Kidney tubule cell (primary cell): ENCODE data around the gene RPEL1.
"Not testable (repeated sequence)": the region's sequence is repeated elsewhere in the genome, so short reads cannot be mapped to it uniquely, and the experiment has no call there.

Experiments
- DNase-seq: peaks from one replicate; pipeline ENCODE4 v3.0.0-alpha.2; 2018; ENCODE audit warnings: low spot score

RPEL1 gene

DNA sequence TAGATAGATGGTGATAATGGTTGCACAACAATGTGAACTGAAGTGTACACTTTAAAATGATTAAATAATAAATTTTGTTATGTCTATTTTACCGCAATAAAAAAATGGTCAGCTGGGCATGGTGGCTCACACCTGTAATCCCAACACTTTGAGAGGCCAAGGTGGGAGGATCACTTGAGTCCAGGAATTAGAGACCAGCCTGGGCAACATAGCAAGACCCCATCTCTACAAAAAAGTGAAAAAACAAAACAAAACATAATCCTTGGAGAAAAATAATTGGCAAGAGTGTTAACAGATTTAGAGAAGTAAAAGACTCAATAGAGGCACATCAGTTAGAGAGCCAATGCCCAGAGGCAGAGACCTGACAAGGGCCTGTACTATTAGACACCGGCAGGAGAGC, 9.9 kb upstream of the RPEL1 start:
- no peak for DNase-seq

DNA sequence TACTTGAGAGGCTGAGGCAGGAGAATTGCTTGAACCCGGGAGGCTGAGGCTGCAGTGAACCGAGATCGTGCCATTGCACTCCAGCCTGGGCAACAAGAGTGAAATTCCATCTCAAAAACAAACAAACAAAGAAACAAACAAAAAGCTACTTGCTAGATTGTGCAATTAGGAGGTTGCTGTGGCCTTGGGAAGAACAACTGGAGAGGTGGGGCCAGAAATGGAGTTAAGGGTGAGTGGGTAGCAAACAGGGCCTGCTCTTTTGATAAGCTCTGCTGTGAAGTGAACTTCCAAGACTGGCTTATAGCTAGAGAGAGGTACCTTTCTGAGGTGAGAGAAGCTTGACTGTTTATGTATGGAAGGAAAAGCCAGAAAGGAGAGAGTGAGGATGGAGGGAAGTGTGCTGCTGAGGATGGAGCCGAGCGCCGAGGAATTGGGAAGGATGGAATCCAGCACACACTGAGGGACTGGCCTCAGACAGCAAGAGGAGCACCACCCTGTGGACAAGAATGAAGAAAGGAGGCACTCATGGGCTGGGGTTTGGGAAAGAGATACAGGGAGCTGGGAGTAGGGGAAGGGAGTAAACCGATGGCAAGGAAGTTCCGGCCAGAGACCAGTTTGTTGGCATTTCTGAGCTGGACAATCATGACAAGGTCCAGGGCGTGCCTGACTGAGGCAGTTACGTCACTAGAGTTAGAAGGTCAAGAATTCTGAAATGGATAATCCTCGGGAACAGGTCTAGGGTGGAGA, 7.0 kb upstream of the RPEL1 start:
- peak; percentile 76 for DNase-seq

DNA sequence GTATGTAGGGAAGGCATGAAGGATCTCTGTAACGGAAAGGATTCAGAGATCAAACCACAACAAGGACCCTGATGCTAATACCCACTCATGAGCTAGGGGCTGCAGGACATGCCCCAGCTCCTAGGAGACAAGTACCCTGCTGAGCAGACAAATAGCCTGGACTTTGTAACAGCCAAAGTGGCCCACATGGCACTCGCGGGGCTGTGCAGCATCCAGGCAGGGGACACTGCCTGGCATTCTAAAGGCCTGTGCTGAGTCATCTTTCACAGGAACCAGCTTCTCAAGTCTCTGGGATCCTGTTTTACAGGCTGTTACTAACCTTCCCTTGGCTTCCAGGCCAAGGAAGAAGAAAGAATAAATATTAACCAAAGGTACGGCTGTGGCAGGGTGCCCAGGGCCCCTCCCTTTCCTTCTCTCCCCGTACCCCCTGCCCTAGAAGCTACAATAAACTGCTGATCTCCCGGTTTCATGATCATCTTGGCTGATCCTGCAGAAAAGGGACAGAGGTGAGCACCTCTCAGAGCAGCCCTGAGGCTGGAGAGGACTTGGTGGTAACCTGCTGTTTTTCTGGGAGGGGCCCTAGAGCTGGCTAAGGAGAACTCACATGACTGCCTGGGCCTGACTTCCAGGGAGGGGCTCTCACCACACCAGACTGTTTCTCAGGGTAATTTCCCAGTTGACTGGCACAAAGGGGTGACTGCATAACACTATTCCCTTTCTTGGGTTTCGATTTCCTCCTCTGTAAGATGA, 4.2 kb upstream of the RPEL1 start:
- DNase-seq: peak; percentile 97

DNA sequence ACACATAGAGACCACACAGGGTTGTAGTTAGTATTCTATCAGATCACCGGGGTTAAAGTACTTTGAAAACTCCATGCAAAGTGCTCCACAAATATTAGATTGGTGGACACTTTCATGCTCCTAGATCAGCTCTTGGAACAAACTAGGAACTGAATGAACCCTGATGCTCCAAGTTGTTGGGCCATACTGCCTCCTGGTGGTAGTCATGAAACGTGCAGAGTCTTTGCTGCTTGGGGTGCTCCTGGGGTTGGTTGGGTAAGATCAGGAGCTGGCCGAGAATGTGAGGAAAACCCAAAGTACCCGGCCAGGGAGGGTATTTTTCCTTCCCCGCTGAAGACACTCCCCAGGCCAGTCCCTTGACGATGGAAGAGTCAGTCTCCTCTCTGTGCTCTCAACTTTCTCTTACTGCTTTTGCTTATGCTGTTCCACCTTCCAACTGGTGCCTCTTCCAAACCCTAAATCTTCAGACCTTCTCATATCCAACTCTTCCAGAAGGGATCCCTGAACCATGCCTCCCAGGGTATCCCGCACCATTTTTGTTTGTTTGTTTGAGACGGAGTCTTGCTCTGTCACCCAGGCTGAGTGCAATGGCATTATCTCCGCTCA, 918 bp upstream of the RPEL1 start:
- DNase-seq: peak; percentile 81

DNA sequence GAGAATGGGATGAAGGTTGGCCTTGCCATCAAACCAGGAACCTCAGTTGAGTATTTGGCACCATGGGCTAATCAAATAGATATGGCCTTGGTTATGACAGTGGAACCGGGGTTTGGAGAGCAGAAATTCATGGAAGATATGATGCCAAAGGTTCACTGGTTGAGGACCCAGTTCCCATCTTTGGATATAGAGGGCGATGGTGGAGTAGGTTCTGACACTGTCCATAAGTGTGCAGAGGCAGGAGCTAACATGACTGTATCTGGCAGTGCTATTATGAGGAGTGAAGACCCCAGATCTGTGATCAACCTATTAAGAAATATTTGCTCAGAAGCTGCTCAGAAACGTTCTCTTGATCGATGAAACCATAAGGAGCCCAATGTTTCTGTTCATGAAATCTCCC, 637 bp downstream of the RPEL1 start:
- DNase-seq: no peak

DNA sequence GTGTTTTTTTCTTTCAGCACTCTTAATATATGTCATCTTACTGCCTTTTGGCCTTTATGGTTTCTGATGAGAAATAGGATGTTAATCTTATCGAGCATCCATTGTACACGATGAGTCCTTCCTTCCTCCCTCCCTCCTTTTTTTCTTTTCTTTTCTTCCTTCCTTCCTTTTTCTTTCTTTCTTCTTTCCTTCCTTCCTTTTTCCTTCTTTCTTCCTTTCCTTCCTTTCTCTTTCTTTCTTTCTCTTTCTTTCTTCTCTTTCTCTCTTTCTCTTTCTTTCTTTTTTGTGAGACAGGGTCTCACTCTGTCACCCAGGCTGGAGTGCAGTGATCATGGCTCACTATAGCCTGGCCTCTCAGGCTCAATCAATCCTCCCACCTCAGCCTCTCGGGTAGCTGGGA, 8.4 kb downstream of the RPEL1 start:
- no peak for DNase-seq

DNA sequence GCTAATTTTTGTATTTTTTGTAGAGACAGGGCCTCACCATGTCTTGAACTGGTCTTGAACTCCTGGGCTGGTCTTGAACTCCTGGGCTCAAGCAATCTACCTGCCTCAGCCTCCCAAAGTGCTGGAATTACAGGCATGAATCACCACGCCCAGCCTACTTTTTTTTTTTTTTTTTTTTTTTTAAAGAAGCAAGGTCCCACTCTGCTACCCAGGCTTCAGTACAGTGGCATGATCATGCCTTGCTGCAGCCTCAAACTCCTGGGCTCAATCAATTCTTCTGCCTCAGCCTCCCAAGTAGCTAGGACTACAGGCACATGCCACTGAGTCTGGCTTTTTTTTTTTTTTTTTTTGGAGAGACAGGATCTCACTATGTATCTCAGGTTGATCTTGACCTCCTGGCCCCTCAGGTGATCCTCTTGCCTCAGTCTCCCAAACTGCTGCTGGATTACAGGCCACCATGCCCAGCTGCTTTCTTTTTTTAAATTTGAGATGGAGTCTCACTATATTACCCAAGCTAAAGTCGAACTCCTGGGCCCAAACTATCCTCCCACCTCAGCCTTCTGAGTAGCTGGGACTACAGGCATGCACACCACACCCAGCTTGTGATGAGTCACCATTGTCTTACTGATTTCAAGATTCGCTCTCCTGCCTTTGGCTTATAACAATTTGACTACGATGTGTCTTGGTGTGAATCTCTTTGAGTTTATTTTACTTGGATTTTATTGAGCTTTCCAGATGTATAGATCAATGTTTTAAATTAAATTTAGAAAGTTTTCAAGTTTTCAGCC, 9.0 kb downstream of the RPEL1 start:
- peak; percentile 39 for DNase-seq

DNA sequence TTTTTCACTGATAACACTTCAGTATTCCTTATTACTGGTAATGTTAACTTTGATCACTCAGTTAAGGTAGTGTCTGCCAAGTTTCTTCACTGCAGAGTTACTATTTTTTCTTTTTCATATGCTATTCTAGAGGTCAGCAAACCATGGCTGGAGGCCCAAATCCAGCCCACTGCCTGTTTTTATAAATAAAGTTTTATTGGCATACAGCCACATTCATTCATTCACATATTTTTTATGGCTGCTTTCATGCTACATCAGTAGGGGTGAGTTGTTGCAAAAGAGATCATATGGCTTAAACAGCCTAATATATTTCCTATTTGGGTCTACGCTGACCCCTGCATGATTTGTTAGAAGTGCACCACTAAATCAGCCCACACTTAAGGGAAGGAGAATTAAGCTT, 10.9 kb downstream of the RPEL1 start:
- DNase-seq: no peak

DNA sequence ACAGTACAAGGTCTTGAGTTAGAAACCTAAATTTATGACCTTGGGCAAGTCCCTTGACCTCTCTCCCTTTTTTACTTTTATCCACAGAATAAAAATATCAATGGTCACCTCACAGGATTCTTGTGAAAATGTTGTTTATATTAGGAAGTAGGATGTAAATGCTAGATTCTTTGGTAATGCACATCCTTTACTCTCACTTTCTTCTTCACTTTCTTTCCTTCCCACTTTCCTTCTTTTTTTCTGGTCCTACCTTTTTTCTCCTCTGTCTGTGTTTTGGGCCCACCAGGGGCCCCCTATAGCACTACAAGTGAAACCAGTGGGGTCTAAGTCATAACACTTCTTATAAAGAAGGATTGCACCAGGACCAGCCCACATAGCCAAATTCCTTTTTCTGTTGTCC, 12.1 kb downstream of the RPEL1 start:
- no peak for DNase-seq

DNA sequence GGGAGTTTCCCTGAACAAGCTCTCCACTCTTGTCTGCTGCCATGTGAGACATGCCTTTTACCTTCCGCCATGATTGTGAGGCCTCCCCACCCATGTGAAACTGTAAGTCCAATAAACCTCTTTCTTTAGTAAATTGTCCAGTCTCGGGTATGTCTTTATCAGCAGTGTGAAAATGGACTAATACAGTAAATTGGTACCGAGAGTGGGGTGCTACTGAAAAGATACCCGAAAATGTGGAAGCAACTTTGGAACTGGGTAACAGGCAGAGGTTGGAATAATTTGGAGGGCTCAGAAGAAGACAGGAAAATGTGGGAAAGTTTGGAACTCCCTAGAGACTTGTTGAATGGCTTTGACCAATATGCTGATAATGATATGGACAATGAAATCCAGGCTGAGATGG, 13.2 kb downstream of the RPEL1 start:
- DNase-seq: not testable (repeated sequence)

DNA sequence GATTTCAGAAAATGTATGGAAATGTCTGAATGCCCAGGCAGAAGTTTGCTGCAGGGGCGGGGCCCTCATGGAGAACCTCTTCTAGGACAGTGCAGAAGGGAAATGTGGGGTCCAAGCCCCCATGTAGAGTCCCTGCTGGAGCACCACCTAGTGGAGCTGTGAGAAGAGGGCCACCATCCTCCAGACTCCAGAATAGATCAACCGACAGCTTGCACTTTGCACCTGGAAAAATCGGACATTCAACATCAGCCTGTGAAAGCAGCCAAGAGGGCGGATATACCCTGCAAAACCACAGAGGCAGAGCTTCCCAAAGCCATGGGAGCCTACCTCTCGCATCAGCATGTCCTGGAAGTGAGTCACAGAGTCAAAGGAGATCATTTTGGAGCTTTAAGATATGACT, 14.3 kb downstream of the RPEL1 start:
- no peak for DNase-seq

DNA sequence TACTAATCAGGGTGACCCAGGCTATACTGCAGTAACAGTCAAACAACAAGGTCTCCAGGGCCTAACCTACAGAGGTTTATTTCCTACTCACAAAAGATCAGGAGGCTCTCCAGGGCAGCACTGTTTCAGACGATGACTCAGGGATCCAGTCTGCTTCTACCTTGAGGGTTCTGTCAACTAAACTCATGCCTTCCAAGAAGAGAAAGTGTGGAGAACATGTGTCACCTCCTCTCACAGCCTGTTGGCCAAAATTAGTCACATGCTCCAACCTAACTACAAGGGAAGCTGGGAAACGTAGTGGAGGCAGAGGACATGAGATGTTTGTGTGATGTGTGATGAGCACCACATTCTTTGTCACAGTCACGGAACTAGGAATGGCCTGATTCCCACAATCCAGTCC, 16.5 kb downstream of the RPEL1 start:
- peak; percentile 72 for DNase-seq

DNA sequence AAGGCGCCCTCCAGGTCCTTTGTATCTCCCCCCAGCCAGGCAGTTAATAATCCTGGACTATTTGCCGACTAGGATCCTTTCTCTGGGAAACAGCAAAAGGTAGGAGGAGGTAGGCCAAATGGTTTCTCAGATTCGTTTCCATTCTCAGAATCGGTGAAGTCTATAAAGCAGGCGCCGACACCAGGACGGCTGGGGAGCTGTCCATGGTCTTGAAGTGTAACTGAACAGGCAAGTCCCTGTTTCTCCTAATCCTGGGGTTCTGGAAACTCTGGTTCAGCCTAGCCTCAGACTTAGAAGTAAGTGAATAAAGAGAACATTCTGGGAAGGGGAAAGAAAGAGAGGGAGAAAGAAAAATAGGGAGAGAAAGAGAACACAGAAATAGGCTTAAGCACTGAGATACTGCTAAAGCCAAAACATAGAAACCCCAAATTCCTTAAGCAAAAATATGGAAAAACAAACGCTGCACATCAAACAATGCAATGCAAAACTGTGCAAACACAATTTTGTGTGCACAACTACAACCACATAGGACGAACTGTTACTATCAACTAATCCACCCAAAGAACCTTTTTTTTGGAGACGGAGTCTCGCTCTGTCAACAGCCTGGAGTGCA, 20.1 kb downstream of the RPEL1 start:
- peak; percentile 60 for DNase-seq

DNA sequence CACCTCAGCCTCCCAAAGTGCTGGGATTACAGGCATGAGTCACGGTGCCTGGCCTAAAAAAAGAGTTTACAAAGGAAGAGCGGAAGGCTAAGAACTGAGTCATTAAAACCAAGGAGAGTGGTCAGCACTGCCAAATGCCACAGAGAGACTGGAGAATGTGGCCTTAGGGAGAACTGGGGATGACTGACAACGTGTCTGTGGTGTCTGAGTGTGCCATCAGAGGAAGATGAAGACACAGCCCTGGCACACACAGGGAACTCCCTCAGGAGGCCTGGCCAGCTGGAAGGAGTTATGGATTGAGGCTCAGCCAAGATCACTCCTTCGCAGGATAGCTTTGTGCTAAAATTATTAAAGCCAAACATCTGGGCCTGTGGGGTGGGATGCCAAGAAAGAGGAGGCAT, 27.4 kb downstream of the RPEL1 start:
- DNase-seq: peak; percentile 98

DNA sequence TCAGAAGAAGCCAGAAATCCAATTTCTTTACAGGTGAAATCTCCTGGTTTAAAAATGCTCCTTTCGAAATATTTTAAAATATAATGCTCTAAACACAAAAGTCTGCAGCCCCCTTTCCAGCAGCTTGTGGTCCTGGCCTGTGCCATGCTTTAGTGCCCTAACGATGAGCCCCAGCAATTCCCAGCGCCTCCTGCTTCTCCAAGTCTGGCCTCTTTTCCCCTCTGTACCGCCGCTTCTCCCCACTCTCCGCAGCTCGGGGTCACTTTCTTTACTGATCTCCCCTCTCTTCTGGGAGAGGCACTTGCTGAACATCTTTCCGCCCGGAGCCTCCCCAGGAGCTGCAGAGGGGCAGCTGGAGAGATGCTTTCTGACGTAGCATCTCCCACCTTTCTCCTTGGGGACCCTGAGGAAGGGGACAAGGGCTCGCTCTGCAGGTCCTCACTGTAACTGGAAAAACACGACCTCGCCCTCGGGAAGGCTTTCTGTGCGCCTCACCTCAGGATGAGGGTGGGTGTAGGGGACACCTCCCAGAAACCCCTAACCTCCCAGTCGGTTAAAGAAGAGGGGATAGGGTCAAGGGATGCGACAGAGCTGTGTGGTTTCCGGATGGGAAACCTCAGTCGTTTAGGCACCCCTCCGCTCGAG, 30.7 kb downstream of the RPEL1 start:
- DNase-seq: no peak

DNA sequence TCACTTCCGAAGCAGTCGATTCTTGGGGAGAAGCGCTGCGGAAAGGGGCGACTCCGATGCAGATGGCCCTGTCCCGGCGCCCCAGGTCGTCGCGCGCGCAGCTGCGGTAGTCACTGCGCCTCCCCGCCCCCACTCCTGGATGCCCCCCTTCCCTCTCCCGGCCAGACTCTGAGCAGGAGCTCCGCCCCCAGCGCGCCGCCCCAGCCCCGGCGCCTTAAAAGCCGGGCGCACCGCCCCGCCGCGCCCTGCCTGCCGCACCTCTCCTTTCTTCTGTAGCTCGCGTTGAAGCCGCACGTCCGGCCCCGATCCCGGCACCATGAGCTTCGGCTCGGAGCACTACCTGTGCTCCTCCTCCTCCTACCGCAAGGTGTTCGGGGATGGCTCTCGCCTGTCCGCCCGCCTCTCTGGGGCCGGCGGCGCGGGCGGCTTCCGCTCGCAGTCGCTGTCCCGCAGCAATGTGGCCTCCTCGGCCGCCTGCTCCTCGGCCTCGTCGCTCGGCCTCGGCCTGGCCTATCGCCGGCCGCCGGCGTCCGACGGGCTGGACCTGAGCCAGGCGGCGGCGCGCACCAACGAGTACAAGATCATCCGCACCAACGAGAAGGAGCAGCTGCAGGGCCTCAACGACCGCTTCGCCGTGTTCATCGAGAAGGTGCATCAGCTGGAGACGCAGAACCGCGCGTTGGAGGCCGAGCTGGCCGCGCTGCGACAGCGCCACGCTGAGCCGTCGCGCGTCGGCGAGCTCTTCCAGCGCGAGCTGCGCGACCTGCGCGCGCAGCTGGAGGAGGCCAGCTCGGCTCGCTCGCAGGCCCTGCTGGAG, 31.4 kb downstream of the RPEL1 start, which contains the start of gene INA:
TSS of gene INA (plus strand) at position 243 of the 817 bp plus-strand sequence. CDS start at position 317, 74 bp downstream.
- peak; percentile 72 for DNase-seq

DNA sequence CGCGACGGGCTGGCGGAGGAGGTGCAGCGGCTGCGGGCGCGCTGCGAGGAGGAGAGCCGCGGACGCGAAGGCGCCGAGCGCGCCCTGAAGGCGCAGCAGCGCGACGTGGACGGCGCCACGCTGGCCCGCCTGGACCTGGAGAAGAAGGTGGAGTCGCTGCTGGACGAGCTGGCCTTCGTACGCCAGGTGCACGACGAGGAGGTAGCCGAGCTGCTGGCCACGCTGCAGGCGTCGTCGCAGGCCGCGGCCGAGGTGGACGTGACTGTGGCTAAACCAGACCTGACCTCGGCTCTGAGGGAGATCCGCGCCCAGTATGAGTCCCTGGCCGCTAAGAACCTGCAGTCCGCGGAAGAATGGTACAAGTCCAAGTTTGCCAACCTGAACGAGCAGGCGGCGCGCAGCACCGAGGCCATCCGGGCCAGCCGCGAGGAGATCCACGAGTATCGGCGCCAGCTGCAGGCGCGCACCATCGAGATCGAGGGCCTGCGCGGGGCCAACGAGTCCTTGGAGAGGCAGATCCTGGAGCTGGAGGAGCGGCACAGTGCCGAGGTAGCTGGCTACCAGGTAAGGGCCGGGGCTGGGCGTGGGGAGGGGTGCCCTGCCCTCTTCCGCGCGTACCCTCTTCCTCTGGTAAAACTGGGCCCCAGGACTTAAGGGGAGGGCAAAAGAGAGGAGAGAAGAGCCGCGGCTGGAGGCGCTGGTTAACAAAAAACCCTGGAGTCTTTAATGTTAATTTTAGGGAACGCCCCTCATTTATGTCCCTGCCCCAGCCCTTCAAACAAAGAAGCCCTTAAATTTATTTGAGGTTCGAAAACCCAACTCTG, 32.2 kb downstream of the RPEL1 start:
- DNase-seq: no peak

DNA sequence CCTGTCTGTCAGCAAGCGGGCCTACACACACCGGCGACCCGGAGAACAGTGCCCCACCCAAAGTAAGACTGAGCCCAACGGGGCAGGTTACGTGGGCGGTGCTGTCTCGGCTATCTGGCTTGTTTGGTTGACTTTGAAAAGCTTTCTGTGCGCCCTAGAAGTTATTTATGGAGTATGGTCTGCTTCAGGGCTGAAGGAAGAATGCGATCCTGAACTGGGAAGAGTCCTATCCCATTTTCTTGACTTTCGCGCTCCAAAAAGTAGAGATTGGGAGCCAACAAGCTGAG, 32.8 kb downstream of the RPEL1 start:
- DNase-seq: no peak

DNA sequence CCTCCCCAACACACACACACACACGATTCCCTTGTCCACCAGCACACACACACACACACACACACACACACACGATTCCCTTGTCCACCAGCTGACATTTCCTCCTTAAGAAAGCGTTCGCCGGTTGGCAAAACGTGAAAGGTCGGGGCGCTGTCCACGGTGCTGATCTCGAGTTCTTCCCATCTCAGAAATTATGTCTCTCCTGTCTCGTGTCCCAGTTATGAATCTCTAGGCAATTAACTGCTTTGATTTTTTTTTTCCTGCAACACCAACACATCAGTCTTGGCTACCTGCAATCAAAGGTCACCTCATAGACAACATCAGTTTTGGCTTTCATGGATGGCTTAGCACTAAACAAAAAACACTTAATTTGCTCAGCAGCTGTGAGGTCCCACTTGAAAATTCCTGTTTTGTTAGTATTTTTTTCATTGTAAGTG, 33.2 kb downstream of the RPEL1 start:
- peak; percentile 46 for DNase-seq

DNA sequence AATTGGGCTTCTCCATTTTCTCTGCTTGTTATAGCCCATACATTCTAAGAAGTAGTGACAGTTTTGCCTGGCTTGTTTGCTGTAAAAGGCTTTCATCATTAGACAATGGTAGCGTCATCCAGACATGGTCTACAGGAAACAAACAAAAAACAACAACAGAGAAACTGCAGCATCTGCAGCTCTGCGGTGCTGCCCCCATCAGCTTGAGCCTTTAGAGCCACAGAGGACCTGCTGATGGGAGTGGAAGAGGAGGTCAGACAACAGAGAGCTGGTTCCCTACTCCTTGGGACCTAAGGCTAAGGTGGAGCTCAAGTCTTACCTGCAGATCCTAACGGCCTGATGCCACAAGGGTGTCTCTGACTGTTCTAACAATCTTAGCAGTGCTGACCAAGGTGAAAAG, 34.3 kb downstream of the RPEL1 start:
- DNase-seq: no peak
